Activated T-cell treated with anti-CD3 and anti-CD28 coated beads, Interleukin-2, amount 50 U/mL, for 72 hours (primary cell): ENCODE data around the gene TRAK1. TPM values are rescaled to one million over a fixed set of nuclear protein-coding genes. Genes with fewer than 3 reads are reported as not detected.

Experiments
- ATAC-seq, 2 donors: fragments of 150-1000 bp; cut with Tn5 transposase; replicated peaks in 1 of 2; 2 replicates each; pipeline ENCODE4 v1.10.0; 2021; ENCODE audit warnings: moderate library complexity in 2 of 2, mild to moderate bottlenecking in 1 of 2
- DNase-seq, 2 donors: peaks; one replicate each; pipeline ENCODE4 v3.0.0; 2021 to 2022; ENCODE audit warnings: mixed read lengths in 1 of 2
- H3K27ac Mint-ChIP-seq: one replicate; pipeline ENCODE4 v1.8.0; 2022; ENCODE audit warnings: mild to moderate bottlenecking, moderate library complexity, mixed read lengths
- H3K27me3 Mint-ChIP-seq: one replicate; pipeline ENCODE4 v1.8.0; 2022; ENCODE audit warnings: low read depth, mixed read lengths
- H3K36me3 Mint-ChIP-seq, 2 donors: one replicate each; pipeline ENCODE4 v1.8.0; 2022; ENCODE audit warnings: mixed read lengths in 2 of 2, mild to moderate bottlenecking in 1 of 2; ENCODE audit not compliant: insufficient read depth in 2 of 2
- H3K4me1 Mint-ChIP-seq: one replicate; pipeline ENCODE4 v1.8.0; 2022; ENCODE audit warnings: low read depth, mixed read lengths
- H3K4me3 Mint-ChIP-seq, 2 donors: one replicate each; pipeline ENCODE4 v1.8.0; 2022; ENCODE audit warnings: mild to moderate bottlenecking in 2 of 2, mixed read lengths in 2 of 2, moderate library complexity in 2 of 2
- H3K9me3 Mint-ChIP-seq, 2 donors: one replicate each; pipeline ENCODE4 v1.8.0; 2022; ENCODE audit warnings: mixed read lengths in 2 of 2
- total RNA-seq, 2 donors: library from RNA; stranded (reverse); gene quantifications; one replicate each; pipeline ENCODE4 v1.2.3, GENCODE V29; 2022

The TRAK1 gene
- total RNA-seq, 2 donors from 2014 or later, result 17.8 to 19.6 TPM

- Mint-ChIP-seq H3K9me3 (no peaks in the 10 kb centered on the region), H3K27ac (no peak overlapping the region), H3K27me3 (no peaks in the 10 kb centered on the region), H3K4me1 (peaks cover 12% of the 10 kb centered on the region), H3K4me3 (no peak overlapping the region), H3K36me3 (no peaks in the 10 kb centered on the region)
- ATAC-seq, result no peak
- no peak for DNase-seq
Observed at GRCh38 chr3:42115946-42116345, 24.8 kb downstream of the TRAK1 start.

DNA sequence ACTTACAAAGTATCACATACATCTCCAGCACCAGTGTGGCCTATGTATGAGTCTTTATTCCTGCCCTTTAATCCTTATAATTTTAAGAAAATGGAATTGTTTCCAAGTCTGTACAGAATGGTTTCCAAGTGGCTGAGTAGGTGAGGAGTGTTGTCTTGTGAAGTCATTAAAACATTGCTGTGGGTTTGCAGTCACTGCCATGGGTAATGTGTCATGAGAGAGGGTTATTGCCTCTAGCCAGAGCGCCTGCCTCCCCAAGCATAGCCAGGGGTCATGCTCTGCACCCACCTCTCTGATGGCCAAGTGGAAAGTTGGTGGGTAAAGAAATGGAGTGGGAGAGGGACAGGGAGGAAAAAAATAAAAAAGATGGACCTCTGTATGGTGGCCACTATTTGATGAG, 25.3 kb downstream of the TRAK1 start:
- H3K9me3 Mint-ChIP-seq, result no peaks in the 10 kb centered on the region
- DNase-seq, result no peak
- H3K27ac Mint-ChIP-seq, result no peak overlapping the region
- no peak for ATAC-seq
- no peak overlapping the region for H3K4me3 Mint-ChIP-seq
- H3K4me1 Mint-ChIP-seq, result peaks cover 13% of the 10 kb centered on the region
- no peaks in the 10 kb centered on the region for H3K27me3 Mint-ChIP-seq
- H3K36me3 Mint-ChIP-seq, result no peaks in the 10 kb centered on the region

GRCh38 chr3:42117175-42118008, 26.2 kb downstream of the TRAK1 start:
- H3K27me3 Mint-ChIP-seq, result no peaks in the 10 kb centered on the region
- no peak overlapping the region for H3K27ac Mint-ChIP-seq
- ATAC-seq, result no peak
- DNase-seq, result no peak
- no peaks in the 10 kb centered on the region for H3K36me3 Mint-ChIP-seq
- H3K4me1 Mint-ChIP-seq, result peaks cover 13% of the 10 kb centered on the region
- no peaks in the 10 kb centered on the region for H3K9me3 Mint-ChIP-seq
- H3K4me3 Mint-ChIP-seq, result no peak overlapping the region

GRCh38 chr3:42118762-42119361, 27.7 kb downstream of the TRAK1 start:
- H3K36me3 Mint-ChIP-seq, result no peaks in the 10 kb centered on the region
- no peaks in the 10 kb centered on the region for H3K9me3 Mint-ChIP-seq
- H3K27me3 Mint-ChIP-seq, result no peaks in the 10 kb centered on the region
- DNase-seq (peak; percentile 10 to 11), ATAC-seq (peak in 1 of 2 donors; percentile 57)
- H3K4me3 Mint-ChIP-seq, result no peak overlapping the region
- H3K27ac Mint-ChIP-seq, result no peak overlapping the region
- H3K4me1 Mint-ChIP-seq, result peaks cover 20% of the 10 kb centered on the region

- Mint-ChIP-seq H3K4me3 (no peak overlapping the region), H3K27me3 (no peaks in the 10 kb centered on the region), H3K27ac (no peak overlapping the region), H3K4me1 (peaks cover 20% of the 10 kb centered on the region), H3K36me3 (no peaks in the 10 kb centered on the region), H3K9me3 (no peaks in the 10 kb centered on the region)
- no peak for DNase-seq
- ATAC-seq, result no peak
Observed at GRCh38 chr3:42119561-42120355, 28.6 kb downstream of the TRAK1 start.

GRCh38 chr3:42120866-42121265, 29.7 kb downstream of the TRAK1 start:
- Mint-ChIP-seq H3K4me3 (no peak overlapping the region), H3K9me3 (no peaks in the 10 kb centered on the region), H3K4me1 (peaks cover 20% of the 10 kb centered on the region), H3K27me3 (no peaks in the 10 kb centered on the region), H3K36me3 (peaks cover 0 to 2% of the 10 kb centered on the region in 2 donors), H3K27ac (no peak overlapping the region)
- ATAC-seq, result no peak
- no peak for DNase-seq

- ATAC-seq (no peak), DNase-seq (no peak)
- Mint-ChIP-seq H3K4me3 (no peak overlapping the region), H3K27me3 (no peaks in the 10 kb centered on the region), H3K36me3 (peaks cover 0 to 2% of the 10 kb centered on the region in 2 donors), H3K27ac (no peak overlapping the region), H3K4me1 (peaks cover 15% of the 10 kb centered on the region), H3K9me3 (no peaks in the 10 kb centered on the region)
Observed at GRCh38 chr3:42122261-42123011, 31.3 kb downstream of the TRAK1 start.

GRCh38 chr3:42123012-42123581, 31.9 kb downstream of the TRAK1 start:
- no peak for ATAC-seq
- Mint-ChIP-seq H3K4me1 (peaks cover 15% of the 10 kb centered on the region), H3K36me3 (peaks cover 0 to 2% of the 10 kb centered on the region in 2 donors), H3K9me3 (no peaks in the 10 kb centered on the region), H3K4me3 (no peak overlapping the region), H3K27ac (no peak overlapping the region), H3K27me3 (no peaks in the 10 kb centered on the region)
- no peak for DNase-seq

DNA sequence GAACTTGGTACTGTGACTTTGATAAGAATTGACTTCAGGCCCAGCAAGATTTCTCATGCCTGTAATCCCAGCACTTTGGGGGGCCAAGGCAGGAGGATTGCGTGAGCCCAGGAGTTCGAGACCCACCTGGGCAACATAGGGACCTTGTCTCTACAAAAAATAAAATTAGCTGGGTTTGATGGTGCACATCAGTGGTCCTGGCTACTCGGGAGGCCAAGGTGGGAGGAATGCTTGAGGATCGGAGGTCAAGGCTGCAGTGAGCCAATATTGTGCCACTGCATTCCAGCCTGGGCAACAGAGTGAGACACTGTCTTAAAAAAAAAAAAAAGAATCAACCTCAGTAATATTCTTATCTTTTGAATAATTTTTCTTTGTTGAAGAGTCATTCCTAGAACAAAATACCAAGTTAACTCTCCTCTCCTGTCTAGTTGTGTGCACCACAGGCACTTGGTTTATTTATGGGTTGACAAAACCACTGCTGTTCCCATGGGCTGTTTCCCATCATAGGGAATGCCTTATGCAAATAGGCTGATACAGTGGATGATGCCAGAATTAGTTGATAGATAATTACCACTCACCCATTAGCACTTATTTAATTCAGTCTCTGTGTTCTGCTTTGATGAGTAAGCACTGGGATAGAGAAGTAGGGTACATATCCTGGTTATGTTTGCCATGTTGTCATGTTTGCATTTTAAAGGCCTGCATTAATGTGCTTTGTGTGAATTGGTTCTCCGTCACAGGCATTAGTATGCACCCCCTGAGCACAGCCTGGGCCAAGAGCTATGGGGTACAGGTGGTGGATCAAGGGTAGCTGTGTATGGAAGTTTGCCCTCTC, 32.9 kb downstream of the TRAK1 start:
- peaks cover 0 to 2% of the 10 kb centered on the region in 2 donors for H3K36me3 Mint-ChIP-seq
- H3K9me3 Mint-ChIP-seq, result no peaks in the 10 kb centered on the region
- H3K4me3 Mint-ChIP-seq, result no peak overlapping the region
- no peak overlapping the region for H3K27ac Mint-ChIP-seq
- no peaks in the 10 kb centered on the region for H3K27me3 Mint-ChIP-seq
- ATAC-seq, result no peak
- H3K4me1 Mint-ChIP-seq, result peaks cover 15% of the 10 kb centered on the region
- DNase-seq, result no peak

GRCh38 chr3:42127226-42127625, 36.1 kb downstream of the TRAK1 start:
- no peak for ATAC-seq
- peaks cover 1 to 2% of the 10 kb centered on the region in 2 donors for H3K36me3 Mint-ChIP-seq
- H3K4me1 Mint-ChIP-seq, result peaks cover 8% of the 10 kb centered on the region
- H3K4me3 Mint-ChIP-seq, result no peak overlapping the region
- H3K27me3 Mint-ChIP-seq, result no peaks in the 10 kb centered on the region
- H3K9me3 Mint-ChIP-seq, result no peaks in the 10 kb centered on the region
- H3K27ac Mint-ChIP-seq, result no peak overlapping the region
- no peak for DNase-seq

DNA sequence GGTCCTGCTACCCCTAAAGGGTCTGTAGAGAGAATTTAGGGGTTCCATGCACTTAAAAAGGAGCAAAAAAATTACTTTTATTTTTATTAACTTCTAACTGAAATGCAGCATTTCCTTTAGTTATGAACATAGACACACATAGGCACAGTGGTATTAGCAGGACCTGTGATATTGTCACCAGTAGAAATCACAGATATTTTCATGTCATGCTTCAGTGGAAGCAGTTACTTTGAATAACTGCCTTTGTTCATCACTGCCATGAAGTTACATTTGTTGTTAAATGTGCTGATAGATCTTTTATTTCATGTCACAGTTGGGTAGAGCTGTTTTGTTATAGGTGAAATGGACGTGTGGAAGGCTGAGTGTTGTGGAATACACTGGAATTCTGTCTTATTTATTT, 37.4 kb downstream of the TRAK1 start:
- DNase-seq (no peak), ATAC-seq (no peak)
- no peaks in the 10 kb centered on the region for H3K9me3 Mint-ChIP-seq
- peaks cover 2 to 3% of the 10 kb centered on the region in 2 donors for H3K36me3 Mint-ChIP-seq
- H3K27me3 Mint-ChIP-seq, result no peaks in the 10 kb centered on the region
- no peak overlapping the region for H3K4me3 Mint-ChIP-seq
- H3K27ac Mint-ChIP-seq, result no peak overlapping the region
- peaks cover 2% of the 10 kb centered on the region for H3K4me1 Mint-ChIP-seq
